ENCODE data around the gene KCNMA1. TPM values are rescaled to one million over a fixed set of nuclear protein-coding genes. Genes with fewer than 3 reads are reported as not detected.
"Not testable (repeated sequence)": the region's sequence is repeated elsewhere in the genome, so short reads cannot be mapped to it uniquely, and the experiment has no call there.

The KCNMA1 gene
- total RNA-seq, 1 donor from 2014 or later: 0.17 TPM

DNA sequence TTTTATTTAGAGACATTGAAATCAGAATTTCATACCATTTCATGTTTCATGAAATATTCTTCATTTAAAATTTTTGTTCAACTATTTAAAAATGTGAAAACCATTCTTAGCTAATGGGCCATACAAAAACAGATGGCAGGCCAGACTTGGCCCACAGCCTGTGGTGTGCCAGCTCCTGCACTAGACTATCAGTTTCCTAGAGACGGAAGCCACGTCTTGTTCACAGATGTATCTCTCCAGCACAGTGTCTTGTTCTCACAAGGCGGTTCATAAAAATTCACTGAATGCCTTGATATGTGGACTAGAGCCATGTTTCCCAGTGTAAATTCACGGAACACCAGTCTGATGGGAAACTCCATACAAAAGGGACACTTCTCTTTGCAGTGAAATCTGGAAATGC, 216.0 kb downstream of the KCNMA1 start:
- intact Hi-C loops (cut with micrococcal nuclease): no loop called here

DNA sequence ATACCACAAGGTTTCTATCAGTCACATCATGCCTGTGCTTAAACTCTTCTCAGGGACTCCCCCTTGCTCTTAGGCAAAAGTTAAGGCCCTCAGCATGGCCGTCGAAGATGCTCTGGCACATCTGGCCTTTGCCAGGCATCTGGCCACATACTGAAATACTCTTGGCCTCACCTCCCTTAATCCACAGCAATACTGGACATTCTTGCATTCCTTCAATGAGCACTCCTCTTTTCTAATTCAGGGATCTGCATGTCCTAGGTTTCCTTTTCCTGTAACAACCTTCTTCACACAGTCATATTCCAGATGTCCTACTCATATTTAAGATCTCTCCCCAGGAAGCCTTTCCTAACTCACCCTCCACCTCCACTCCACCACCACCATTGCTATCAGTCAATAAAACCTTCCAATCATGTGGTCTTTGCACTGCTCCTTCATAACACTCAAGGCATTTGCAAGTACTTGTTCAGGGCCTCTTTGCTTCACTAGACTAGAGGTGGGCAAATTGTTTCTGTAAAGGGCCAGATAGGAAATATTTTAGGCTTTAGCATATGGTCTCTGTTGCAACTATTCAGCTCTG, 216.6 kb downstream of the KCNMA1 start:
- intact Hi-C loops (cut with micrococcal nuclease): no loop called here

DNA sequence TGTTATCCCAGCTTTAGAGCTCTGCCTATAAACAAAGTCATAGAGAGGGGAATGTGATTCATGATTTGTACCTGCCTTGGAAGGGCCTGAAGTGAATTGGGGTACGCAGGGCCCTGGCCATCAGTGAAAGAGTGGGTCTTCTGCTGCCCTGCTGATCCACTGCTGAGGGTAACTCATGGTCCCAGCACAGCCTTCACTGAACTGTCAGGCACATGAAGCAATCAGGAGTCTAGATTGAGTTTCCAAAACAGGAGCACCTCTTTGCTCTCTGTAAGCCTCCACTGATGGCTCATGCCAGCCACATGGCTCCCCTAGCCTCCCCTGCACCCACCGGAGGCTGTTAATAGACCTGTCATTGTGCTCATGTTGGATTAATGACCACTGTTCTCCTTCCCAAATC, 217.6 kb downstream of the KCNMA1 start:
- intact Hi-C loops (cut with micrococcal nuclease): no loop called here

- intact Hi-C loops (cut with micrococcal nuclease): no loop called here
These were observed 218.6 kb downstream of the KCNMA1 start for GRCh38 chr10:77419056-77419455.

- intact Hi-C loops (cut with micrococcal nuclease): no loop called here
These were observed 219.6 kb downstream of the KCNMA1 start for GRCh38 chr10:77417806-77418640.

- intact Hi-C loops (cut with micrococcal nuclease): no loop called here
These were observed 220.2 kb downstream of the KCNMA1 start for GRCh38 chr10:77417359-77417758.

DNA sequence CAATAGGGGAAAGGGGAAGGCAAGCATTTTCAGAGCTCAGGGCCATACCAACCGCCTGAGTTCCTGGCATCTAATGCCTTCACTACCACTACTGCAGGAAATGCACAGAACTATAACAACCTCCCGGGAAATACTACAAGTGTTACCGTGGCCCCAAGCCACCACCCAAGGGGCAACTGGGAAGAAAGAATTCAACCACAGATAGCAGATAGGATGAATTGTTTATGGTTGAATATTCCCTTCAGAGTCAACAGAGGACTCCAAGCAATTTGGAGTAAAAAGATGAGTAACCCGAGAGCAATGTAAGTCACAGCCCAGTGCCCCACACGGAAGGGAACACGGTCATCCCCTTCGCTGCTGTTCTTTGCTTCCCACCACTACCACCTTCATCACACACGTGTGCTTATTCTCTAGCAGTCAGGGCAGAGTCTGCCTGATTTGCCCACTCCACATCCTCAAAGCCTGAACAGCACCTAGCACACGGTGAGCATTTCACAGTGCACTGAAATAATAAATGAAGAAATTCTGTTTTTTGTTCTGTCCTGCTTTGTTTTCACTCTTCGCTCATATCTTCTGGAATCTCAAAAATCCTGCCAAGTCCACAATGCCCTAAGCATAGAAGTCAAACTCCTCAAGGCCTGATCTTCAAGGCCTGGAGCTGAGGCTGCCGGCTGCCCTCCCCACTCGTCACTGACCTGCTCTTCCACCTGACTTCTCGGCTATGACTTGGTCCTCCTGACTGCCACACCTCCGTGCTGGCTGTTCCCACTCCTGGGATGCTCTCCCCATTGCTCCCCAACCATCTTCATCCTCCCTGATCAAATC, 221.1 kb downstream of the KCNMA1 start:
- intact Hi-C loops (cut with micrococcal nuclease): no loop called here

DNA sequence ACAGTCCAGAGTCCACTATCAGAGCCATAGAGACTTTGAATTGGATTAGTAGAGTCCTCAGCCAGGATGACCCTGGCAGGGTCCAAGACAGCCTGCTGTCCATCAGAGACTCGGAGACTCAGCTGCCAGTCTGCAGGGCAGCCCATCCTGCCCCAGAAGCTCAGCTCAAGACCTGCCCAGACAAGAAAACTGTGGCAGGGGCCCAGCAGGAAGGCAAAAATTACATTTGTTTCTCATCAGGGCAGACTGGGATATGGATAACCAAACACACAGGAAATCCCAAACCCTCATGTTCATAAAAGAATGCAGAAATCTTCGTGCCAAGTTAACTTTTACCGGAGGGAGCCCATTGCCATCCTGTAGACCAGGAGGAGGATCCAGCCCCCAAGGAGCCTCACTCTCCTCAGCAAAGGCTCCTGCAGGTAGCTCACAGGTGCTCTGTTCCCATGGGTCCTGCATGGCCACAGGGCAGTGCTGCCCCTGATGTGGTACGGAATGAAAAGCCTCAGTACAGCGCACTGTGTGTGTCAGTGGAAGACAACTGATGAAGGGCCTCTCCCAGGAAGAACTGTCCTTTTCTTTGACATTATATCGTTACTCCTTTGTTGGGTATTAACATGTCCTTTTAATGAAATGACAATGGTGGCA, 222.2 kb downstream of the KCNMA1 start:
- intact Hi-C loops (cut with micrococcal nuclease): no loop called here

- intact Hi-C loops (cut with micrococcal nuclease): no loop called here
These were observed 224.4 kb downstream of the KCNMA1 start for GRCh38 chr10:77413231-77413630.

- intact Hi-C loops (cut with micrococcal nuclease): not testable (repeated sequence)
These were observed 225.0 kb downstream of the KCNMA1 start for GRCh38 chr10:77412573-77413133.

DNA sequence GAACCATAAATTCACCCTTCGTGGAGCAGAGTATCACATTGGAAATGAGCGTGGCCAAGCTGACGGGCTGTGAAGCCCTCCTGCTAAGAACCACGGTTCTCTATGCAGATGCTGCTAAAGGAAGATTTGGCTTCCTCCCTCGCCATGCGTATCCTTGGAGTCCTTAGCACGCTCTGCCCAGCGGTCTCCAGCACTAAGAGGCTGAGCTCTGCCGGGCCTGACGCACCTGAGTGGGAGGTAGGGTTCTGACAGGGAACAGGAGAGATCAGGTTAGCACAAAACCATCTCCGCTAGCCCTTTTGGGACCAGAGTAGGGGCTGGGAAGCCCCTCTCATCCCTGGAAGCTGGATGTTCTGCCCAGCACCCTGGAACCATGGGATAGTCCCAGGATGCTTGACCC, 225.8 kb downstream of the KCNMA1 start:
- intact Hi-C loops (cut with micrococcal nuclease): no loop called here

- intact Hi-C loops (cut with micrococcal nuclease): no loop called here
These were observed 227.1 kb downstream of the KCNMA1 start for GRCh38 chr10:77410523-77410922.

GRCh38 chr10:77409697-77410471, 227.7 kb downstream of the KCNMA1 start:
- intact Hi-C loops (cut with micrococcal nuclease): no loop called here

GRCh38 chr10:77408259-77408658, 229.3 kb downstream of the KCNMA1 start:
- intact Hi-C loops (cut with micrococcal nuclease): no loop called here

DNA sequence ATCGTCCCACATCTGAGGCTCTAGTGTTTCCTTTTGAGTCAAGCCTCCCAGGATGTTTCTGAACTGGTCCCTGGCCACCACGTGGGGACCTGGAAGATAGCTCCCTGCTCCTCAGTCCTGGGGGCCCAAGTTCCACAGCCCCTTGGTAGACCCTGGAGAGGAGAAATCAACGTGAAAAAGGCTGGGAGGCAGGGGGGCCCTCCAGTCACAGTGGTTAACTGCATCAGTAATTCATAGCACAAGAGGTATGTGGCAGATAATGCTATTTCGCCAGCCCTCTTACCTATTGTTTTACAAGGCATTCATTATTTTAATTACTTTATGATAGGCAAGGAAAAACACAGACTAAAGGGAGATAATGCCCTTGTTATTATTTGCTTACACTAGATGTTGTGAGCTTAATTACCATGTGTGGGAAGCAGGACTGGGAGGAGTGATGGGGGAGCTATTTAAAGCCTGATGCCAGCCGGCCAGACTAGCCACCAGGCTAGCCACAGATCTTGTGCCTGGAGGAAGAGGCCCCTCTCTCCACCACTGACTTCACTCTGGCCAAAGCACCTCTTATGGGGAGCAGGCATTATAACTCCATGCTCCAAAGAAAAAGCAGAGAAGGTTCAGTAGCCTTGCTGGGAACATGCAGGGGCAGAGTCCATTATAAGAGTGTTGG, 230.7 kb downstream of the KCNMA1 start:
- intact Hi-C loops (cut with micrococcal nuclease): no loop called here

DNA sequence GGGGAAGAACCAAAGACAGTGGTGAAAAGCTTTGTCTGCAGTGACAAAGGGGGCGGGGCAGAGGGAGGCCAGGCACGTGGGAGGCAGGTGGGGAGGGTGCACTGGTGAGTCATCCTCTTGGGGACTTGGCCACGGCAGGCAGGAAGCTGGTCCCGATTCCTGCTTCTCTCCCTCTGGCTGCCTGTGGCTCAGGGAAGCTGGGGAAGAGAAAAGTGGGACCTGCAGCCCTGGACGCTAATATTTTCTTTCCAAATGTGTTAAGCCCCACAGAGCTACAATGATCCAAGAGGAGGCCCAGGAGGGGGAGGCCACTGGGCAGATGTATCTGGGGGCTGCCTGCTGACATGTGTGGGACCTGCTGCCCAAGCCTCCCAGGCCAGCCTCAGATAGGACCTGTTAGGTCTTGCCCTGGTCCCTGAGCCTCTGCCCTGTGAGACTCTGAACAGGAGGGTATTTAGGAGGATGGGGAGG, 231.8 kb downstream of the KCNMA1 start:
- intact Hi-C loops (cut with micrococcal nuclease): no loop called here

DNA sequence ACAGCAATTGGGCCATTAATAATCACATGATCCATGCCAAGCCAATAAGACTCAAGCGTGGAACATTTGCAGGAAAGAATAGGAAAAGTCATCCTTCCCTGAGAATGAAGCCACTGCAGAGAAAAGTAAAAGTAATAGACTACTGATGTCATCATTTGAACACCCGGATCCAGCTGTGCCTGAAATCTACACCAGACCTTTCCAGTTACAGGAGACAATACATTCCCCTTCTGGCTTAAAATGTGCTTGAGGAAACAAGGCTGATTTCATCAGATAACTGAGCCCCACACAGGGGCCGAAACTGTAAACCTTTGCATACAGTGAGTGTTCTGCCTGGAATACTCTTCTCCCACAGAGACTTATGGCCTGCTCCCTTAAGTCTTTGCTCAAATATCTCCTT, 232.8 kb downstream of the KCNMA1 start:
- intact Hi-C loops (cut with micrococcal nuclease): no loop called here

DNA sequence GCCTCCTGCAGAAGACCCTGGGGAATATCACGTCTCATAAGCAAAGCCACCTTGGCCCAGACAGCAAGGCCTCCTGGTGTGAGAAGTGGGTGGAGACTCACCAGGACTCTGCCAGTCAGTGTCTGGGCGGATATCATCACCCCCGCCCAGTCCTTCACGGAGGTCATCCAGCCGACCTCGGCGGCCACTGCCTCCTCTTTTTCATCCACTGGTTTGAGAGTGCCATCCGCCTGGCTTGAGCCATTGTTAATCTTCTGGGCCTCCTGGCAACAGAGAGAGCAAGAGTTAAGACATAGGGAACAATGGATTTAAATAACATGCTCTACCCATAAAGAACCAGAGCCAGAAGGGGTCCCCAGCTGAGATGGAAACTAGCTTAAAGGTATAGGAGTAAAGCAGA, 233.8 kb downstream of the KCNMA1 start:
- intact Hi-C loops (cut with micrococcal nuclease): no loop called here

GRCh38 chr10:77401683-77402082, 235.9 kb downstream of the KCNMA1 start:
- intact Hi-C loops (cut with micrococcal nuclease): no loop called here

DNA sequence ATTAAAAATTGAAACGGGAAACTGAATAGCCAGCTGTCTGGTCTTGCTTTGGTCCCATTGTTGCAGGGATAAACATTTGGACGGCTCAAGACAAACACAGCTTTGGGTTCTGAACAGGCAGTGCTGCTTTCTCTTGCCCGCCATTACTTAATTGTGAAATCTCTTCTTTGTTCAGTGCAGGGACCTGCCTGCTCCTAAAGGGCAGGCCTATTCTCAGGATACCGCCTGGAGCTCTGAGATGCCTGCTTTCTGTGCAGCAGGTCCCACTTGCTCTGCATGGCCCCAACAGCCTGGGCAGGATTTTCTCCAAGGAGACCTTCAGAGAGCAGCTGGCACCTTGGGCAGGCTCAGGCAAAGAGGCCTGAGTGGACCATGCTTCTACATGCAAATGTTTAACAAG, 237.6 kb downstream of the KCNMA1 start:
- intact Hi-C loops (cut with micrococcal nuclease): no loop called here

Data from T-helper 1 cell treated with Interleukin-12 subunit alpha and Interleukin-12 subunit beta and Interleukin-4 antibody, amounts not matched to agents 30 ng/mL and 1 ng/mL, for 36 hours (primary cell).